Heart right ventricle (tissue), 16 donors: ENCODE measurements around the gene ZNF112. TPM values are rescaled to one million over a fixed set of nuclear protein-coding genes. Genes with fewer than 3 reads are reported as not detected.
"Not testable (repeated sequence)": the region's sequence is repeated elsewhere in the genome, so short reads cannot be mapped to it uniquely, and the experiment has no call there.

Source experiments
- ATAC-seq, 8 donors: fragments of 200-7000 bp; cut with Tn5 transposase; one replicate each; pipeline ENCODE4 v1.9.1; 2020; ENCODE audit warnings: mild to moderate bottlenecking in 8 of 8, moderate library complexity in 8 of 8, moderate number of reproducible peaks in 1 of 8
- DNase-seq, 2 donors: peaks; one replicate each; pipeline ENCODE4 v3.0.0-alpha.2; 2020
- H3K27ac ChIP-seq, 10 donors: fragments of 200-600 bp; sonication (generic) in 2 of 10; one replicate each; pipeline versions ENCODE4 v1.5.0 to v1.8.0; 2020 to 2022; ENCODE audit warnings: mild to moderate bottlenecking in 3 of 10
- H3K27me3 ChIP-seq, 7 donors: fragments of 200-600 bp; one replicate each; pipeline ENCODE4 v1.8.0; 2021 to 2022; ENCODE audit warnings: mild to moderate bottlenecking in 2 of 7
- H3K36me3 ChIP-seq, 9 donors: fragments of 200-600 bp; sonication (generic) in 1 of 9; one replicate each; pipeline versions ENCODE4 v1.5.0 to v1.8.0; 2020 to 2022; ENCODE audit warnings: mild to moderate bottlenecking in 2 of 9
- H3K4me1 ChIP-seq, 9 donors: fragments of 200-600 bp; sonication (generic) in 1 of 9; one replicate each; pipeline versions ENCODE4 v1.5.0 to v1.8.0; 2020 to 2022; ENCODE audit warnings: mild to moderate bottlenecking in 4 of 9
- H3K4me3 ChIP-seq, 10 donors: fragments of 200-600 bp; sonication (generic) in 2 of 10; one replicate each; pipeline versions ENCODE4 v1.5.0 to v1.8.0; 2020 to 2022; ENCODE audit warnings: mild to moderate bottlenecking in 7 of 10, moderate library complexity in 2 of 10
- H3K9me3 ChIP-seq, 11 donors: fragments of 200-600 bp in 10 of 11; sonication (generic) in 2 of 11; one replicate each; pipeline versions ENCODE4 v1.5.0 to v1.8.0; 2013 to 2022; ENCODE audit warnings: mild to moderate bottlenecking in 2 of 11, control low read depth in 1 of 11, moderate library complexity in 1 of 11
- WGBS, 2 donors: extraction: QIAGEN DNeasy Blood & Tissue Kit; methylation state at CpG; one replicate each; pipeline ENCODE4 v1.1.7; 2013; ENCODE audit warnings: inconsistent platforms in 1 of 2; 5-methylcytosine and 5-hydroxymethylcytosine counted together
- intact Hi-C, 10 donors: fragments of 100-400 bp; cut with DNase I; formaldehyde crosslinking; loops; one replicate each; pipeline versions ENCODE4 v1.11.1 to v1.14.2; 2022
- polyA plus RNA-seq, 2 donors: library from polyadenylated mRNA; stranded (reverse); fragments of 200-250 nt; gene quantifications; one replicate each; pipeline ENCODE4 v1.2.3, GENCODE V29; 2013
- total RNA-seq, 10 donors: library from RNA; stranded (reverse); fragmentation: NEBNext Ultra II Directional in 3 of 10; extraction: Animal tissue kit (Norgen Biotek cat#: 25700) in 3 of 10; gene quantifications; one replicate each; pipeline versions ENCODE4 v1.2.1 to v1.2.4, GENCODE V29; 2021 to 2023
- TF ChIP-seq, protein P1 (sequence below), 9 donors: fragments of 200-600 bp; sonication (generic) in 2 of 9; IDR thresholded peaks; one replicate each; pipeline versions ENCODE4 v1.5.0 to v1.8.0; 2021 to 2022; ENCODE audit warnings: antibody characterized with exemption in 9 of 9, mild to moderate bottlenecking in 5 of 9, moderate library complexity in 1 of 9
- donor health status: Arrhythmogenic right ventricular cardiomyopathy.
- donor health status: ischemic (EF 13 %, LVEDD 7.1; RV severe dilation, severe dysfunction).
- donor health status: healthy with polysubstance abuse.
- donor health status: DM: no; HTN: yes; CAD: no.
- donor health status: DM: no; HTN: no; CAD: no.
- donor health status: ischemic (EF 25% LVEDD 6.9; RV normal size, moderate dysfunction).
- donor health status: ischemic (EF 25% LVEDD 5.7; RV mildly dilated, moderate dysfunction).
- donor health status: healthy.
- donor health status: DM: yes; HTN: yes; CAD: no.
- donor health status: Ischemic cardiomyopathy.
- donor health status: ischemic (EF 35%, LVEDD 5.7; RV mildly dilated, moderate dysfunction).
- donor health status: nonischemic (EF 11% LVEDD 7.7; RV severe dilation, severe dysfunction).
- donor health status: DM: yes; HTN: yes; CAD: no.
- donor health status: PGD.
- donor health status: ischemic (EF 29% LVEDD 5.4; RV normal size, mild dysfunction).
- donor health status: nonischemic (EF 23%, LVEDD 6.1; RV moderate dilation, normal function).

The ZNF112 gene
- total and polyA plus RNA-seq, 12 donors: 1.5 to 6.4 (median 4.6) TPM

DNA sequence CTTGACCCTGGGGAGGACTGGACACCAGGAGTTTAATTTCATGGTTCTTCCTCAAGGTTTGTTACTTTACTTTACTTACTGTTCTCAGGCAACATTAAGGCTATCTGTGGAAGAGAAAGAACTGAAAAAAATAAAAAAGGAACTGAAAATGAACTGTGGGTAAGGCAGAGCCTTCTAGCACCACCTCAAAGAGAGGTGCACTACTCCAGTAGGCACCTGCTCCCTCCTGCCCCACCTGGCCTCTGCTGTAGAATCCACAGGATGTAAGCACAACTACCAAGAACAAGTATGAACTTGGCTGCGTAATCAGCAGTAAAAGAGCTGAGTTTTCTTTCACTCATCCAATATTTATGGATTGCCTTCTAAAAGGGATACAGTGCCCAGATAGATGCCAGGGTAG lies 12.2 kb downstream of the ZNF112 start:
- DNase-seq (no peak), ATAC-seq (no peak)
- Histone ChIP-seq H3K4me3 (no peak overlapping the region), H3K9me3 (peaks cover 0 to 100% (median 10%) of the 10 kb centered on the region in 11 donors), H3K4me1 (peaks cover 0 to 17% (median 0%) of the 10 kb centered on the region in 9 donors), H3K27me3 (no peaks in the 10 kb centered on the region), H3K36me3 (peaks cover 0 to 55% (median 26%) of the 10 kb centered on the region in 9 donors), H3K27ac (no peak overlapping the region)
- 57% methylated on average over 1 of the region's 1 CpG for WGBS, 2 donors
- intact Hi-C loops: no loop called here
- TF ChIP-seq, protein P1, sequence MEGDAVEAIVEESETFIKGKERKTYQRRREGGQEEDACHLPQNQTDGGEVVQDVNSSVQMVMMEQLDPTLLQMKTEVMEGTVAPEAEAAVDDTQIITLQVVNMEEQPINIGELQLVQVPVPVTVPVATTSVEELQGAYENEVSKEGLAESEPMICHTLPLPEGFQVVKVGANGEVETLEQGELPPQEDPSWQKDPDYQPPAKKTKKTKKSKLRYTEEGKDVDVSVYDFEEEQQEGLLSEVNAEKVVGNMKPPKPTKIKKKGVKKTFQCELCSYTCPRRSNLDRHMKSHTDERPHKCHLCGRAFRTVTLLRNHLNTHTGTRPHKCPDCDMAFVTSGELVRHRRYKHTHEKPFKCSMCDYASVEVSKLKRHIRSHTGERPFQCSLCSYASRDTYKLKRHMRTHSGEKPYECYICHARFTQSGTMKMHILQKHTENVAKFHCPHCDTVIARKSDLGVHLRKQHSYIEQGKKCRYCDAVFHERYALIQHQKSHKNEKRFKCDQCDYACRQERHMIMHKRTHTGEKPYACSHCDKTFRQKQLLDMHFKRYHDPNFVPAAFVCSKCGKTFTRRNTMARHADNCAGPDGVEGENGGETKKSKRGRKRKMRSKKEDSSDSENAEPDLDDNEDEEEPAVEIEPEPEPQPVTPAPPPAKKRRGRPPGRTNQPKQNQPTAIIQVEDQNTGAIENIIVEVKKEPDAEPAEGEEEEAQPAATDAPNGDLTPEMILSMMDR (IDR thresholded peaks at IDR 0.05): no peak

DNA sequence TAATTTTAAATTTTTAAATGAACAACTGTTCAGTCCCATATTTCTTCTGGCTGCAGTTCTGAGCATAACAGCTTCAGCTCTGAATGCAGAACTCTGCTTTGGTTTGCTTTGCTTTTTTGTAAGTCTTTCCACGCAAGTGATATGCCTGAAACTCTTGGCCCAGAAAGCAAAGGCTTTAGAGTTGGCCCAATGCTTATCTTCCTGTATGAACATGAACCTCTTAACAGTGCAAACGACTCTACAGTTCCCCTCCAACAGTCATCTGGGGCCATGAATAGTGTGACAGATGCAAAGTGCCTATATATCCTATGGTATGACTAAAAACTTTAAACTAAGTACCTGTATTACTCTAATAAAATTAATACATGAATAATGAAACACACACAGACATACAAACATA lies 14.7 kb downstream of the ZNF112 start:
- intact Hi-C loops: no loop called here
- Histone ChIP-seq H3K27ac (no peak overlapping the region), H3K27me3 (no peaks in the 10 kb centered on the region), H3K4me3 (no peak overlapping the region), H3K36me3 (peaks cover 1 to 78% (median 46%) of the 10 kb centered on the region in 9 donors), H3K9me3 (peaks cover 0 to 94% (median 4%) of the 10 kb centered on the region in 11 donors), H3K4me1 (peaks cover 0 to 17% (median 0%) of the 10 kb centered on the region in 9 donors)
- WGBS, 2 donors: 48 to 61% methylated on average over 2 of the region's 2 CpGs
- ATAC-seq (peak in 3 of 8 donors; percentile 38 to 52 (median 44)), DNase-seq (no peak)
- TF ChIP-seq, protein P1 (IDR thresholded peaks at IDR 0.05): no peak

DNA sequence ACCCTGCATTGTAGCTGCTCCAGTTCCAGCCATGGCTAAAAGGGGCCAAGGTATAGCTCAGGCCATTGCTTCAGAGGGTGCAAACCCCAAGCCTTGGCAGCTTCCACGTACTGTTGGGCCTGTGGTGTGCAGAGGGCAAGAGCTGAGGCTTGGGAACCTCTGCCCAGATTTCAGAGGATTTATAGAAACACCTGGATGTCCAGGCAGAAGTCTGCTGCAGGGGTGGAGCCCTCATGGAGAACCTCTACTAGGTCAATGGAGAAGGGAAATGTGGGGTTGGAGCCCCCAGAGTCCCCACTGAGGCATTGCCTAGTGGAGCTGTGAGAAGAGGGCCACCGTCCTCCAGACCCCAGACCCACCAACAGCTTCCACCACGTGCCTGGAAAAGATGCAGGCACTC lies 21.8 kb downstream of the ZNF112 start:
- H3K4me1 ChIP-seq, H3K27me3 ChIP-seq, H3K27ac ChIP-seq, ATAC-seq, H3K4me3 ChIP-seq, intact Hi-C loops, DNase-seq: not testable (repeated sequence)
- Histone ChIP-seq H3K36me3 (peaks cover 4 to 98% (median 92%) of the 10 kb centered on the region in 9 donors), H3K9me3 (peaks cover 0 to 94% (median 14%) of the 10 kb centered on the region in 11 donors)
- WGBS, 2 donors: 81 to 82% methylated on average over 3 of the region's 3 CpGs

DNA sequence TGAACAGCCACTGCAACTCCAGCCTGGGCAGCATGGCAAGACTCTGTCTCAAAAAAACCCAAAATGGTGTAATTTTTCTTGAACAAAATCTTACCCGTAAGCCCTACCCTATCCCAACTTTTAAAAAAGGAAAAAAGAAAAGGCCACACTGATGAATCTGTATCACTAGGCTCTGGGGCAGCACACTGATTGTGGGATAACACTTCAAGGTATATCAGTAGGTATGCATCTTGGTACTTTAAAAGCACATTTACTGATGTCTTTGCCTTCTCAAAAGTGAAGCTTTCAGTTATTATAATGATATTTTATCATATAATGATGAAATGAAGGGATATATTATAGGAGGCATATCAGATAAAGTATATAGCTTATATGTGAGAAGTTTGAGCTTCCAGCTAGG lies 24.3 kb downstream of the ZNF112 start:
- TF ChIP-seq, protein P1 (IDR thresholded peaks at IDR 0.05): no peak
- intact Hi-C loops: no loop called here
- Histone ChIP-seq H3K4me1 (no peaks in the 10 kb centered on the region), H3K36me3 (peaks cover 0 to 99% (median 94%) of the 10 kb centered on the region in 9 donors), H3K27ac (no peak overlapping the region), H3K4me3 (no peak overlapping the region), H3K9me3 (peaks cover 0 to 97% (median 14%) of the 10 kb centered on the region in 11 donors), H3K27me3 (no peaks in the 10 kb centered on the region)
- ATAC-seq: no peak
- no peak for DNase-seq
- WGBS, 2 donors: 97 to 100% methylated on average over 1 of the region's 1 CpG

DNA sequence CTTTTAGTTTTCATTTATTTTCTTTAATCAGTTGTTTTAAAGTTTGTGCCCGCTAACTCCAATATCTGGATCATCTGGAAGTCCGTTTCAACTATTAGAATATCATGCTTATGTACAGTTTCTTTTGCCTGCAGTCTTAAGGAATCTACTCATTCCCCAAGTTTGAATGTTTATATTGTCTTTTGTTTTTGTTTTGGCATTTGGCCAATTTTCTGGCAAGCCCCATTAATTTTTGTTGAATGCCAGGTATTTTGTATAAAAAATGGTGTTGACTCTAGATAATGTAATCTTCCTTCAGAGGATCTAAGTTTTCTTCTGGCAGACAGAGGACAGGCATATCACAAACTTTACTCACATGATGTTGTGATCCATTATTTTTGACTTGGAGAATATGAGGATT lies 40.6 kb downstream of the ZNF112 start:
- 70 to 93% methylated on average over 2 of the region's 2 CpGs for WGBS, 2 donors
- Histone ChIP-seq H3K4me1 (no peaks in the 10 kb centered on the region), H3K4me3 (no peak overlapping the region), H3K27me3 (no peaks in the 10 kb centered on the region), H3K27ac (no peak overlapping the region), H3K9me3 (peaks cover 0 to 99% (median 18%) of the 10 kb centered on the region in 11 donors), H3K36me3 (no peaks in the 10 kb centered on the region)
- intact Hi-C loops: no loop called here
- ATAC-seq (no peak), DNase-seq (no peak)
- TF ChIP-seq, protein P1 (IDR thresholded peaks at IDR 0.05): no peak
